Activated CD4-positive, alpha-beta T cell treated with anti-CD3 and anti-CD28 coated beads for 36 hours (primary cell): ENCODE results near the gene PRDM2. TPM values are rescaled to one million over a fixed set of nuclear protein-coding genes. Genes with fewer than 3 reads are reported as not detected.

Experiments used
- total RNA-seq, 2 experiments: library from RNA; stranded (reverse); gene quantifications; one replicate each; pipeline ENCODE4 v1.2.3, GENCODE V29; 2021

Gene PRDM2
- total RNA-seq, 2 experiments from 2014 or later: 36.2 to 46.7 TPM

Other genes starting within 250 kb of the PRDM2 start
- not detected for gene LRRC38, start 186.2 kb upstream of the PRDM2 start, total RNA-seq
- not detected for gene PDPN, start 116.4 kb upstream of the PRDM2 start, total RNA-seq